WTC11 (cell line): ENCODE data around the gene ZFPM1. TPM values are rescaled to one million over a fixed set of nuclear protein-coding genes. Genes with fewer than 3 reads are reported as not detected.

ENCODE experiments used
- ATAC-seq: fragments of 200-7000 bp; cut with Tn5 transposase; 2 replicates; pipeline ENCODE4 v1.10.0; 2021; ENCODE audit warnings: mild to moderate bottlenecking, moderate library complexity
- CTCF ChIA-PET: fragments of 300-600 bp; sonication (Branson Sonifier 250); formaldehyde crosslinking; loops from one replicate; lab custom pipeline; 2021; ENCODE audit warnings: antibody characterized with exemption; lab: Charles Lee
- POLR2A ChIA-PET: fragments of 350-600 bp; sonication (Branson Sonifier 250); formaldehyde crosslinking; loops from one replicate; lab custom pipeline; 2021; ENCODE audit warnings: antibody characterized with exemption; lab: Charles Lee
- DNase-seq: peaks from one replicate; pipeline ENCODE4 v3.0.0; 2021; ENCODE audit warnings: low spot score
- H3K27ac Mint-ChIP-seq: 2 replicates; pipeline ENCODE4 v1.8.0; 2021; ENCODE audit warnings: mixed read lengths
- H3K27me3 Mint-ChIP-seq: 2 replicates; pipeline ENCODE4 v1.8.0; 2021; ENCODE audit warnings: low read depth, mild to moderate bottlenecking, moderate library complexity, mixed read lengths
- H3K36me3 Mint-ChIP-seq: 2 replicates; pipeline ENCODE4 v1.8.0; 2021; ENCODE audit warnings: mixed read lengths
- H3K4me1 Mint-ChIP-seq: 2 replicates; pipeline ENCODE4 v1.8.0; 2022; ENCODE audit warnings: mixed read lengths
- H3K4me3 Mint-ChIP-seq: 2 replicates; pipeline ENCODE4 v1.8.0; 2021; ENCODE audit warnings: mild to moderate bottlenecking, moderate library complexity, mixed read lengths
- H3K9me3 Mint-ChIP-seq: 2 replicates; pipeline ENCODE4 v1.8.0; 2021; ENCODE audit warnings: mixed read lengths
- GTF2I ChIP-seq: fragments of 250-450 bp; sonication (Bioruptor Pico); conservative IDR thresholded peaks from 2 replicates; pipeline ENCODE4 v1.4.0; 2021; ENCODE audit warnings: mild to moderate bottlenecking
- RORB ChIP-seq: fragments of 250-450 bp; sonication (Bioruptor Pico); IDR thresholded peaks from 2 replicates; pipeline ENCODE4 v1.9.0; 2021; ENCODE audit warnings: mild to moderate bottlenecking
- ZNF121 ChIP-seq: sonication (generic); formaldehyde crosslinking; IDR thresholded peaks from 2 replicates; pipeline ENCODE4 v1.8.0; 2023; ENCODE audit warnings: missing genetic modification reagents
- ZNF232 ChIP-seq: sonication (generic); formaldehyde crosslinking; IDR thresholded peaks from 2 replicates; pipeline ENCODE4 v1.8.0; 2022; ENCODE audit warnings: mild to moderate bottlenecking, missing genetic modification reagents
- total RNA-seq: library from RNA; stranded (reverse); gene quantifications from 3 replicates; pipeline ENCODE4 v1.2.3, GENCODE V29; 2021
- TF ChIP-seq, protein P1 (sequence below): sonication (generic); formaldehyde crosslinking; IDR thresholded peaks from 2 replicates; pipeline ENCODE4 v1.8.0; 2022; ENCODE audit warnings: mild to moderate bottlenecking, missing genetic modification reagents
- TF ChIP-seq, protein P2 (sequence below): sonication (generic); formaldehyde crosslinking; IDR thresholded peaks from 2 replicates; pipeline ENCODE4 v1.8.1; 2022; ENCODE audit warnings: mild to moderate bottlenecking, moderate library complexity, missing genetic modification reagents
- TF ChIP-seq, protein P3 (sequence below): sonication (generic); formaldehyde crosslinking; IDR thresholded peaks from 2 replicates; pipeline ENCODE4 v1.8.1; 2023; ENCODE audit warnings: mild to moderate bottlenecking, moderate library complexity, missing genetic modification reagents
- TF ChIP-seq, protein P4 (sequence below): fragments of 250-450 bp; sonication (Bioruptor Pico); IDR thresholded peaks from 2 replicates; pipeline ENCODE4 v1.9.0; 2021; ENCODE audit warnings: mild to moderate bottlenecking, borderline replicate concordance
- TF ChIP-seq, protein P5 (sequence below): sonication (generic); formaldehyde crosslinking; IDR thresholded peaks from 2 replicates; pipeline ENCODE4 v1.8.1; 2023; ENCODE audit warnings: mild to moderate bottlenecking, missing genetic modification reagents, borderline replicate concordance

ZFPM1 gene
- total RNA-seq, 1 experiment from 2014 or later: 9.3 TPM

DNA sequence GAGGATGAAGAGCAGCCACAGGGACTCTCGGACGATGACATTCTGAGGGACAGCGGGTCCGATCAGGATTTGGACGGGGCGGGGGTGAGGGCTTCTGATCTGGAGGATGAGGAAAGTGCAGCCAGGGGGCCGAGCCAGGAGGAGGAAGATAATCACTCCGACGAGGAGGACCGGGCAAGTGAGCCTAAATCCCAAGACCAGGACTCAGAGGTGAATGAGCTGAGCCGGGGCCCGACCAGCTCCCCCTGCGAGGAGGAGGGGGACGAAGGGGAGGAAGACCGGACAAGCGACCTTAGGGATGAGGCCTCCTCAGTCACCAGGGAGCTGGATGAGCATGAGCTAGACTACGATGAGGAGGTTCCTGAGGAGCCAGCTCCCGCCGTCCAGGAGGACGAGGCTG, 124.1 kb downstream of the ZFPM1 start:
- TF ChIP-seq, protein P1, sequence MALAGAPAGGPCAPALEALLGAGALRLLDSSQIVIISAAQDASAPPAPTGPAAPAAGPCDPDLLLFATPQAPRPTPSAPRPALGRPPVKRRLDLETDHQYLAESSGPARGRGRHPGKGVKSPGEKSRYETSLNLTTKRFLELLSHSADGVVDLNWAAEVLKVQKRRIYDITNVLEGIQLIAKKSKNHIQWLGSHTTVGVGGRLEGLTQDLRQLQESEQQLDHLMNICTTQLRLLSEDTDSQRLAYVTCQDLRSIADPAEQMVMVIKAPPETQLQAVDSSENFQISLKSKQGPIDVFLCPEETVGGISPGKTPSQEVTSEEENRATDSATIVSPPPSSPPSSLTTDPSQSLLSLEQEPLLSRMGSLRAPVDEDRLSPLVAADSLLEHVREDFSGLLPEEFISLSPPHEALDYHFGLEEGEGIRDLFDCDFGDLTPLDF (CRISPR knock-in tag): no peak
- no peak for TF ChIP-seq RORB (CRISPR knock-in tag)
- TF ChIP-seq, protein P2, sequence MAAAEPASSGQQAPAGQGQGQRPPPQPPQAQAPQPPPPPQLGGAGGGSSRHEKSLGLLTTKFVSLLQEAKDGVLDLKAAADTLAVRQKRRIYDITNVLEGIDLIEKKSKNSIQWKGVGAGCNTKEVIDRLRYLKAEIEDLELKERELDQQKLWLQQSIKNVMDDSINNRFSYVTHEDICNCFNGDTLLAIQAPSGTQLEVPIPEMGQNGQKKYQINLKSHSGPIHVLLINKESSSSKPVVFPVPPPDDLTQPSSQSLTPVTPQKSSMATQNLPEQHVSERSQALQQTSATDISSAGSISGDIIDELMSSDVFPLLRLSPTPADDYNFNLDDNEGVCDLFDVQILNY: no peak
- no peak for TF ChIP-seq GTF2I
- no peak for TF ChIP-seq ZNF232
- TF ChIP-seq, protein P3, sequence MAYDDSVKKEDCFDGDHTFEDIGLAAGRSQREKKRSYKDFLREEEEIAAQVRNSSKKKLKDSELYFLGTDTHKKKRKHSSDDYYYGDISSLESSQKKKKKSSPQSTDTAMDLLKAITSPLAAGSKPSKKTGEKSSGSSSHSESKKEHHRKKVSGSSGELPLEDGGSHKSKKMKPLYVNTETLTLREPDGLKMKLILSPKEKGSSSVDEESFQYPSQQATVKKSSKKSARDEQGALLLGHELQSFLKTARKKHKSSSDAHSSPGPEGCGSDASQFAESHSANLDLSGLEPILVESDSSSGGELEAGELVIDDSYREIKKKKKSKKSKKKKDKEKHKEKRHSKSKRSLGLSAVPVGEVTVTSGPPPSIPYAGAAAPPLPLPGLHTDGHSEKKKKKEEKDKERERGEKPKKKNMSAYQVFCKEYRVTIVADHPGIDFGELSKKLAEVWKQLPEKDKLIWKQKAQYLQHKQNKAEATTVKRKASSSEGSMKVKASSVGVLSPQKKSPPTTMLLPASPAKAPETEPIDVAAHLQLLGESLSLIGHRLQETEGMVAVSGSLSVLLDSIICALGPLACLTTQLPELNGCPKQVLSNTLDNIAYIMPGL (CRISPR knock-in tag): no peak
- POLR2A ChIA-PET: interaction anchor here (0.7 kb wide), 1 partner anchor 24 kb away, joined by 3 read pairs; no protein-coding TSS in a partner anchor
- Mint-ChIP-seq H3K36me3 (peaks cover 46% of the 10 kb centered on the region), H3K27ac (no peak overlapping the region), H3K4me1 (no peaks in the 10 kb centered on the region), H3K9me3 (no peaks in the 10 kb centered on the region), H3K27me3 (no peaks in the 10 kb centered on the region), H3K4me3 (no peak overlapping the region)
- CTCF ChIA-PET: interaction anchor here (1.1 kb wide), 1 partner anchor 24 kb away, joined by 4 read pairs; no protein-coding TSS in a partner anchor
- ATAC-seq (no peak), DNase-seq (no peak)

DNA sequence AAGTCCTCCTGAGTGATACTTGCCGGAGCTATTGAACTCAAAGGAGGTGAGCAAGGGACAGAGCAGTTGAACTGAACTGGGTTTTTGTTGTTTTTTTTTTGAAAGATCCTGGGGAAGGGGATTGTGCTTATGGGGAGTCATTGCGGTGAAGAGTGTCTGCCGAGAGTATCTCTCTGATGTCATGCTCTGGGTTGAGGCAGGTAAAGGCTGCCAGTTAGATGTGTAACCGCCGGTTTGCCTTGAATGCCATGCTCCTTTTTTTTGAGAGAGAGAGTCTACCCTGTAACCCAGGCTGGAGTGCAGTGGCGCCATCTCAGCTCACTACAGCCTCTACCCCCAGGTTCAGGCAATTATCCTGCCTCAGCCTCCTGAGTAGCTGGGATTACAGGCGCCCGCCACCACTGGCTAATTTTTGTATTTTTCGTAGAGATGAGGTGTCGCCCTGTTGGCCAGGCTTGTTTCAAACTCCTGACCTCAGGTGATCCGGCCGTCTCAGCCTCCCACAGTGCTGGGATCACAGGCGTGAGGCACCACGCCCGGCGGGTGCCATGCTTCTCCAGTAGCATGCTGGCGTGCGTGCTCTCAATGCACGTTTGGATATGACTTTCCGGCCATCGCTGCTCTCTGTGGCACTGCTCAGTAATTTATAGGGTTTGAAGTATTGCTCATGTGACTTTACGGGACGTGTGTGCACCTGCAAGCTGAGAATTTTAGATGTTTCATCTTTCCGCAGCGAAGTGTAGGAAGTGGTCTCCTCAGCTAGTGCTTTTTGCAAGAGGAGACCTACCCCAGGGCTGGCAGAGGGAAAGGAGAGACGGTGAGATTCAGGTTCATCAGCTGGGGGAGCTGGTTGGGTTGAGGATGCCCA, 125.6 kb downstream of the ZFPM1 start:
- Mint-ChIP-seq H3K27ac (no peak overlapping the region), H3K4me3 (no peak overlapping the region), H3K4me1 (no peaks in the 10 kb centered on the region), H3K36me3 (peaks cover 39% of the 10 kb centered on the region), H3K27me3 (no peaks in the 10 kb centered on the region)
- DNase-seq (no peak), ATAC-seq (no peak)
- no peak for TF ChIP-seq ZNF121 (CRISPR knock-in tag)
- TF ChIP-seq, all 79 proteins: peak for 0
- no peaks in the 10 kb centered on the region for H3K9me3 Mint-ChIP-seq
- POLR2A ChIA-PET: no interaction called here
- CTCF ChIA-PET: no interaction called here

DNA sequence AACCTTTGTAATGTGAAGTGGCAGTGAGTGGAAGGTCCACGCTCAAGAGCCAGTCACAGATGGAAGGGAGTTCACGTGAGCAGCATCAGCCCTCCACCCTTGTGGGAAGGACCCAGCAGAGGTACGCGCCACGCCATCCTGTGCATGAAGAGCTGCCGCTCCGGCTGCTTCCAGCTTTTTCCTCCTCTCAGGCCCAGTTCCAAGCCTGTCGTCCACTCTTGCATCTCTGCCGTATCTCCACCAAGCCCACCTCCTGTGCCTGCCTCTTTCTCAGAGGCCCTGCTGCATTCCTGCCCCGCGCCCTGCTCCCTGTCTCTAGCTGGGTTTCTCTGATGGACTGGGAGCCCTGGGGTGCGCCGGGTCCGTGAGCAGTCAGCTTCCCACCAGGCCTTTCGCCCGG, 127.3 kb downstream of the ZFPM1 start:
- TF ChIP-seq, protein P4, sequence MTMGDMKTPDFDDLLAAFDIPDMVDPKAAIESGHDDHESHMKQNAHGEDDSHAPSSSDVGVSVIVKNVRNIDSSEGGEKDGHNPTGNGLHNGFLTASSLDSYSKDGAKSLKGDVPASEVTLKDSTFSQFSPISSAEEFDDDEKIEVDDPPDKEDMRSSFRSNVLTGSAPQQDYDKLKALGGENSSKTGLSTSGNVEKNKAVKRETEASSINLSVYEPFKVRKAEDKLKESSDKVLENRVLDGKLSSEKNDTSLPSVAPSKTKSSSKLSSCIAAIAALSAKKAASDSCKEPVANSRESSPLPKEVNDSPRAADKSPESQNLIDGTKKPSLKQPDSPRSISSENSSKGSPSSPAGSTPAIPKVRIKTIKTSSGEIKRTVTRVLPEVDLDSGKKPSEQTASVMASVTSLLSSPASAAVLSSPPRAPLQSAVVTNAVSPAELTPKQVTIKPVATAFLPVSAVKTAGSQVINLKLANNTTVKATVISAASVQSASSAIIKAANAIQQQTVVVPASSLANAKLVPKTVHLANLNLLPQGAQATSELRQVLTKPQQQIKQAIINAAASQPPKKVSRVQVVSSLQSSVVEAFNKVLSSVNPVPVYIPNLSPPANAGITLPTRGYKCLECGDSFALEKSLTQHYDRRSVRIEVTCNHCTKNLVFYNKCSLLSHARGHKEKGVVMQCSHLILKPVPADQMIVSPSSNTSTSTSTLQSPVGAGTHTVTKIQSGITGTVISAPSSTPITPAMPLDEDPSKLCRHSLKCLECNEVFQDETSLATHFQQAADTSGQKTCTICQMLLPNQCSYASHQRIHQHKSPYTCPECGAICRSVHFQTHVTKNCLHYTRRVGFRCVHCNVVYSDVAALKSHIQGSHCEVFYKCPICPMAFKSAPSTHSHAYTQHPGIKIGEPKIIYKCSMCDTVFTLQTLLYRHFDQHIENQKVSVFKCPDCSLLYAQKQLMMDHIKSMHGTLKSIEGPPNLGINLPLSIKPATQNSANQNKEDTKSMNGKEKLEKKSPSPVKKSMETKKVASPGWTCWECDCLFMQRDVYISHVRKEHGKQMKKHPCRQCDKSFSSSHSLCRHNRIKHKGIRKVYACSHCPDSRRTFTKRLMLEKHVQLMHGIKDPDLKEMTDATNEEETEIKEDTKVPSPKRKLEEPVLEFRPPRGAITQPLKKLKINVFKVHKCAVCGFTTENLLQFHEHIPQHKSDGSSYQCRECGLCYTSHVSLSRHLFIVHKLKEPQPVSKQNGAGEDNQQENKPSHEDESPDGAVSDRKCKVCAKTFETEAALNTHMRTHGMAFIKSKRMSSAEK (CRISPR knock-in tag): no peak
- H3K27me3 Mint-ChIP-seq: no peaks in the 10 kb centered on the region
- H3K36me3 Mint-ChIP-seq: peaks cover 38% of the 10 kb centered on the region
- ChIA-PET POLR2A (no interaction called here), CTCF (no interaction called here)
- DNase-seq (no peak), ATAC-seq (no peak)
- H3K9me3 Mint-ChIP-seq: no peaks in the 10 kb centered on the region
- H3K4me3 Mint-ChIP-seq: no peak overlapping the region
- no peak overlapping the region for H3K27ac Mint-ChIP-seq
- no peaks in the 10 kb centered on the region for H3K4me1 Mint-ChIP-seq

DNA sequence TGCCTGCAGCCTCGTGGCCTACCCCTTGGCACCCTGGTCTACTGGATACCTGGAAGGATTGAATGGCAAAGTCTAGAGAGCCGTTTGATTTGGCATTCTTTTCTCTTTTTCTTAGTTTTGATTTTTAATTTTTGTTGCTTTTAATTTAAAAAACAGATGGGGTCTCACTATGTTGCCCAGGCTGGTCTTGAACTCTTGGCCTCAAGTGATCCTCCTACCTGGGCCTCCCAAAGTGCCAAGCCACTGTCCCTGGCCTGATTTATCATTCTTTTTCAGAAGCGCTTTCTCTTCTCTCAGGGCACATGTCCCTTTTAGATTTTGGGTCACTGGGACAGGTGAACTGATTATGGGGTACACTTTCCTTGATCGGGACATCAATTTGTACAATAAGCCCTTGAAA, 128.0 kb downstream of the ZFPM1 start:
- no peak for ATAC-seq
- no peak overlapping the region for H3K27ac Mint-ChIP-seq
- TF ChIP-seq, protein P5, sequence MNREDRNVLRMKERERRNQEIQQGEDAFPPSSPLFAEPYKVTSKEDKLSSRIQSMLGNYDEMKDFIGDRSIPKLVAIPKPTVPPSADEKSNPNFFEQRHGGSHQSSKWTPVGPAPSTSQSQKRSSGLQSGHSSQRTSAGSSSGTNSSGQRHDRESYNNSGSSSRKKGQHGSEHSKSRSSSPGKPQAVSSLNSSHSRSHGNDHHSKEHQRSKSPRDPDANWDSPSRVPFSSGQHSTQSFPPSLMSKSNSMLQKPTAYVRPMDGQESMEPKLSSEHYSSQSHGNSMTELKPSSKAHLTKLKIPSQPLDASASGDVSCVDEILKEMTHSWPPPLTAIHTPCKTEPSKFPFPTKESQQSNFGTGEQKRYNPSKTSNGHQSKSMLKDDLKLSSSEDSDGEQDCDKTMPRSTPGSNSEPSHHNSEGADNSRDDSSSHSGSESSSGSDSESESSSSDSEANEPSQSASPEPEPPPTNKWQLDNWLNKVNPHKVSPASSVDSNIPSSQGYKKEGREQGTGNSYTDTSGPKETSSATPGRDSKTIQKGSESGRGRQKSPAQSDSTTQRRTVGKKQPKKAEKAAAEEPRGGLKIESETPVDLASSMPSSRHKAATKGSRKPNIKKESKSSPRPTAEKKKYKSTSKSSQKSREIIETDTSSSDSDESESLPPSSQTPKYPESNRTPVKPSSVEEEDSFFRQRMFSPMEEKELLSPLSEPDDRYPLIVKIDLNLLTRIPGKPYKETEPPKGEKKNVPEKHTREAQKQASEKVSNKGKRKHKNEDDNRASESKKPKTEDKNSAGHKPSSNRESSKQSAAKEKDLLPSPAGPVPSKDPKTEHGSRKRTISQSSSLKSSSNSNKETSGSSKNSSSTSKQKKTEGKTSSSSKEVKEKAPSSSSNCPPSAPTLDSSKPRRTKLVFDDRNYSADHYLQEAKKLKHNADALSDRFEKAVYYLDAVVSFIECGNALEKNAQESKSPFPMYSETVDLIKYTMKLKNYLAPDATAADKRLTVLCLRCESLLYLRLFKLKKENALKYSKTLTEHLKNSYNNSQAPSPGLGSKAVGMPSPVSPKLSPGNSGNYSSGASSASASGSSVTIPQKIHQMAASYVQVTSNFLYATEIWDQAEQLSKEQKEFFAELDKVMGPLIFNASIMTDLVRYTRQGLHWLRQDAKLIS (CRISPR knock-in tag): no peak
- TF ChIP-seq ZNF121 (CRISPR knock-in tag): 0 out of 2 replicates have a peak, but pooled peaks have one; percentile 7
- no peak for DNase-seq
- H3K9me3 Mint-ChIP-seq: no peaks in the 10 kb centered on the region
- no peaks in the 10 kb centered on the region for H3K27me3 Mint-ChIP-seq
- CTCF ChIA-PET: no interaction called here
- peaks cover 39% of the 10 kb centered on the region for H3K36me3 Mint-ChIP-seq
- no peak overlapping the region for H3K4me3 Mint-ChIP-seq
- no peaks in the 10 kb centered on the region for H3K4me1 Mint-ChIP-seq
- POLR2A ChIA-PET: no interaction called here
